ENCODE results near the gene TAGLN3.
"Not testable (repeated sequence)": the region's sequence is repeated elsewhere in the genome, so short reads cannot be mapped to it uniquely, and the experiment has no call there.

TAGLN3 gene

GRCh38 chr3:112010636-112011035, 11.9 kb downstream of the TAGLN3 start:
- no peak for DNase-seq (ENCODE audit: low spot score)

DNA sequence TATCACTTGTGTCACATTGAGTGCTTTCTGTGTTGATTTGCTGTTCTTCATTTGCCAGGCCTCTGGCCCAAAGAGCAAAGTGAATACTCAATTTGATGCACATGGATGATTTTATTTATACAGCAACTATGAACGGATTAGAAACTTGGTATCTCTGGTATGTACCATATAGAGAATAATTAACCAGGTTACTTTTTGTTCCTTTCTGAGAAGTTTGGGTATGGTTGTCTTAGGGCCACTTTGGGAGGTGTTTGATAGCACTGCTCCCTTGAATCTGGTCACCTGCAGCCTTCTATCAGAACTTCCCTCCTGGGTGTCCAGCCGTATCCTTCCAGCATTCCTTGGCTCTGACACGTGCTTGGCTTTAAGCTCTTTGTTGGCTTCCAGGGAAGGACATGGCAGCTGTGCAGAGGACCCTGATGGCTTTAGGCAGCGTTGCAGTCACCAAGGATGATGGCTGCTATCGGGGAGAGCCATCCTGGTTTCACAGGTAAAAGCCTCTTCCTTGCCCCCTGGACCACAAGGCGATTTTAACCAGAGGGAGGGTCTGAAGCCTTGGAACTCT, 12.7 kb downstream of the TAGLN3 start:
- no peak for DNase-seq (ENCODE audit: low spot score)

DNA sequence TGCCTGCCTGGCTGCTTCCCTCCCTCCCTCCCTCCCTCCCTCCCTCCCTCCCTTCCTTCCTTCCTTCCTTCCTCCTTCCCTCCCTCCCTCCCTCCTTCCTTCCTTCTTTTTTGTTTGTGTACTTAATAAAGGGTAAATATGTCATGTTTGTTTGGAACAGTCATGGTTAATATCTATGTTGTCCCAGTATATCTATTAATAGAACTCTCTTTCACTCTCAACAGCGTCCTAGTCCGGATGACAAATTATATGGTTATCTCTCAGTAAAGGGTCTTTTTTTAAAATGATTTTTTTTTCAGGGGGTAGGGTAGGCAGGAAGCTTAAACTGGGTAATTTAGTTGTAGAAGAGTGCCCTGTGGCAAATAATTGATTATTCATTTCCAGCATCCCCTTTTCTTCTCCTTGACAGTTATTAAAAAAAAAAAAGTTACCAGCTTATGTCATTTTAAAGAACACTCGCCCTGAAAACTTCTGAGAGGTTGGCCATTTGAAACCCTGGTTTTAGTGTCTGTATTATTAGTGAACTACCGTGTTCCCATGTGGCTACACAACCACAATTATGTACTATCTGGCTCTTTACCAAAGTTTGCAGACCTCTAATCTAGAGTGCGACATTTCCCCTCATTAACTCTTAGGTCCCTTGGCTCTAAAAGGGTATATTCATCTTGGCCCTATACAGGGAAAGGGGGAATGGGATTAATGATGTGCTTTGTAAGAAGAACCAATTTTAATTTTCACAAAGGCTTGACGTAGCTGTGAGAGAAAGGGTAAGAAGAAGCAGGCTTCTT, 13.7 kb downstream of the TAGLN3 start:
- DNase-seq (ENCODE audit: low spot score), result no peak

DNA sequence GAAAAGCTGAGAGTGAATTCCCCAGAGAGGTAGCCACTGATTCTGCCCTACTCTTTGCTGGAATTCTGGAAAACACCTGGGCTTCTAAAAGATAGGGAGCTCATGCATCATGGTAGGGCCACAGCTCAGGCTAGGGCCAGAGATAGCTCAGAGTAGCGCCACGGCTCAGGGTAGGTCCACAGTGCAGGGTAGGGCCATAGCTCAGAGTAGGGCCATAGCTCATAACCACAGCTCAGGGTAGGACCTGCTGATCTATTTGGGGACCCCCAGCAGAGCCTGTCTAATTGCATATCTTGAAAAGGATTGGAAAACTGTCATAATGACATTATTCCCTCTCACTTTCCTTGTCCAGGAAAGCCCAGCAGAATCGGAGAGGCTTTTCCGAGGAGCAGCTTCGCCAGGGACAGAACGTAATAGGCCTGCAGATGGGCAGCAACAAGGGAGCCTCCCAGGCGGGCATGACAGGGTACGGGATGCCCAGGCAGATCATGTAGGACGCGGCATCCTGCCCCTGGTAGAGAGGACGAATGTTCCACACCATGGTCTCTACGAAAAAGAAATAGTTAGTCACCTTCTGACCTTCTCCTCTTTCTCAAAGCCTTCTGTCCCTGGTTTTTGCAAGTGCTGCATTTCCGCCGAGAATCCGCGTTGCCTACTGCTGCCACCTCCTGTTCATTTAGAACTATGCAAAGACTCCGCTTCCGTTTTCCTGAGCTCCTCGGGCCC, 14.5 kb downstream of the TAGLN3 start:
- DNase-seq (ENCODE audit: low spot score), result peak; percentile 75

DNA sequence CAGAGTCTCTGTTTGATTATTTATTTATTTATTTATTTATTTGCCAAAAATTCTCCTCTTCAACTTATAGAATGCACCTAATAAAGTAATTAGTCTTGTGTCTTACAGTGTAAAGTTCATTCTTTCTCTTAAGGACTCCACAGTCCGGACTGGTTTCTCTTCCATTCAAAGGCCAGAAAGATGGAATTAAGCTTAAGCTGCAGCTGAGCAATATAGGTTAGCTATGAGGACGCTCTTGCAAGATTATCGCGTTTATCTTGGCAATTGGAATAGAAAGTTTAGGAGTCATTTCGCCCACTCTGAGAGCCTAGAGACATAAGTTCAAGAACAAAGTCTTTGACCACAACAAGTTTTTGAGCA, 15.0 kb downstream of the TAGLN3 start:
- DNase-seq (ENCODE audit: low spot score), result no peak

- DNase-seq (ENCODE audit: low spot score), result no peak
Observed at GRCh38 chr3:112017091-112017490, 18.4 kb downstream of the TAGLN3 start.

DNA sequence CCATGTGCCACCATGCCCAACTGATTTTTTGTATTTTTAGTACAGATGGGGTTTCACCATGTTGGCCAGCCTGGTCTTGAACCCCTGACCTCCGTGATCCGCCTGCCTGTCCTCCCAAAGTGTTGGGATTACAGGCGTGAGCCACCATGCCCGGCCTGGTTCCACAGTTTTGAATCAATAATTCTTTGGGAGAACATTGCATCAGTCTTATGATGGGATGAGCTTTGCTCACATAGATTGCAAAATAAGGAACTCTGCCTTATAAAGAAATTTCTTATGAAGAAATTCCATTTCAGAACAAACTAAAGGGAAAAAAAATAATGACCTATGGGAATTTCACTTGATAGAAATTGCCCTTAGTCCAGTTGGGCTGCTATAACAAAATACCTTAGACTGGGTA, 20.0 kb downstream of the TAGLN3 start:
- DNase-seq (ENCODE audit: low spot score), result no peak

DNA sequence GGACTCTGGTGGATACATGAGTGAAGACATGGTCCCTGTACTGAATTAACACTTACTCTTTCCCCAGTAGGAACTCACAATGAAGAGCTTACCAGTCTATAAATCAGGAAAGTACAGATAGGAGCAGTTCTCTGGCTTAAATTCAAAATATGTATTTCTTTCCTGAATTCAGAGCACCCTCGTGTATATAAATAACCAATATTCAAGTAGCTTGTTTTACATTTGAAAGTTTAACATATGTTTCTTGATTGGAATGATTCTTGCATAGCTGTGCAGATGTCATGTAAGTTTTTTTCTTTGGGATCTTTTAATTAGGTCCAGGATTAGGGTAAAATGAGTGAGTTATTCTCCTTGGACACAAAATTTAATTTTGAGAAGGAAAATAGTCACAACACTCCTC, 21.0 kb downstream of the TAGLN3 start:
- DNase-seq (ENCODE audit: low spot score), result no peak

DNA sequence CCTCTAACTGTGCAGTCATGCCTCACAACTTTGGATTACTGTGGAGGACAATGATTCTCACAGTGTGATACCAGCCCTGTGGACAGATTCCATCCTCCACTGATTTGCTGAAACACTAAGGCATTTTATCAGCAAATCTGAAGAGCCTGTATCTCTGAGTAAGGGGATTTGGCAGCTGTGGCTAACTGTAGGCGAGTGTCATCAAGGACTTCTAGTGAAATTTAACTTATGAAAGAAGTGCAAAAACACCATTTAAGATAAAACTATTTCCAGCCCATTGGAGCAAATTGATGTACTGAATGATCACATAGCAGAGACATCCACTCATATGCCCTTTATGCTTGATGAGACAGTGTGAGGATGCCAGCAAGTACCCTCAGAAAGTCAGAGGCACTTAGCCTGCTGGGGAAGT, 22.0 kb downstream of the TAGLN3 start:
- DNase-seq (ENCODE audit: low spot score), result no peak

DNA sequence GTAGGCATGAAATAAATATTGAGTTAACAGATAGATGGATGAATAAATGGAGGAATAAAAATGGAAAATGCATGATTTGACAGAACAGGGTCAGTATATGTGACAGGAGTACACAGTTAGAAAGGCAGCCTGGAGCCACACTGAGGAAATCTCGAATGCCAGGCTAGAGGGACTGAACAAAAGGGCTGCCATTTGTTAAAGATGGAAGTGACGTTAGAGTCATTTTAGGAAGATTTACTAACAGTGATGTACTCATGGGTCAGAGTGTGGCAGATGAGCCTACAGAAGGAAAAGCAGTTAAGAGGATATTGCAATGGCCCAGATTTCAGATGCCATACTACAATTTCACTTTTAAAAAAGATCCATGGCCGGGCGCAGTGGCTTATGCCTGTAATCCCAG, 28.4 kb downstream of the TAGLN3 start:
- DNase-seq (ENCODE audit: low spot score), result no peak

DNA sequence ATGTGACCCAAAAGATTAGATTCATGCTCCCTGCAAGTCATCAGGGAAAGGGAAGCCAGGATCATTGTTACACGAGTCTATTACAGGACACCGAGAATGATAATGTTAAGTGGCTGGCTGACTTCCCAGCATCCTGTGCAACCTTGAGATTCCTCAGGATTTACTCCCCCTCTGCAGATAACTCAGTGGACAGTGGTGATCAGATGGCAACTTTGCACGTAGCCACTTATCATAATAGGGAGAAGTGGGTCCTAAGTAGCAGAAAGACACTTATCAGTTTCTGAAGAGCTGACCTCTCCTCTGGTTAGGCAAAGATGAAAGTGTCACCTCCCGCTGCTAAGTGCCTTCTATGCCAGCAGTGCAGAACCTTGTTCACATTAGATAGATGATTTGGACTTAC, 29.1 kb downstream of the TAGLN3 start:
- DNase-seq (ENCODE audit: low spot score), result no peak

GRCh38 chr3:112030901-112031300, 32.2 kb downstream of the TAGLN3 start:
- DNase-seq (ENCODE audit: low spot score), result no peak

- no peak for DNase-seq (ENCODE audit: low spot score)
Observed at GRCh38 chr3:112032098-112032731, 33.5 kb downstream of the TAGLN3 start.

- DNase-seq (ENCODE audit: low spot score), result no peak
Observed at GRCh38 chr3:112034436-112034835, 35.7 kb downstream of the TAGLN3 start, which contains the start of gene TMPRSS7. Gene TMPRSS7, plus strand, starts transcription at chr3:112034736. Its CDS starts 110 bp downstream, at chr3:112034846.

- no peak for DNase-seq (ENCODE audit: low spot score)
Observed at GRCh38 chr3:112035241-112035640, 36.5 kb downstream of the TAGLN3 start.

- not testable (repeated sequence) for DNase-seq (ENCODE audit: low spot score)
Observed at GRCh38 chr3:112037194-112037593, 38.5 kb downstream of the TAGLN3 start.

DNA sequence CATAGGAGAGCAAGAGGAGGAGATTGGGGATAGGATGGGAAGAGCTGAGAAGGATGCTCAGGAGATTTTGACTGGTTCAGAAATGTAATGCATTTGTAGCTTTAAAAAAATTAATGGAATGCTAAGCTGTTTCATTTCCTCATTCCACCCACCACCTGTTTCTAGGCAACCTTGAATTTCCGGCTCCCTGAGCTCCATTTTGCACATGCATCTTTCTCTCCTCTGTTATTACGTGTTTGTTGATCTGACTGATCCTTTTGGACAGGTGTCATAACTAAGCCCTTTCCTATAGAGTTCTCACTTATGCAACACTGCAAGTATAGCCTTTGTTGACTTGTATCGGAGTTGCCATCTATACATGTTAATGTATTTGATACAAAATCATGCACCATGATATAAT, 40.1 kb downstream of the TAGLN3 start:
- no peak for DNase-seq (ENCODE audit: low spot score)

DNA sequence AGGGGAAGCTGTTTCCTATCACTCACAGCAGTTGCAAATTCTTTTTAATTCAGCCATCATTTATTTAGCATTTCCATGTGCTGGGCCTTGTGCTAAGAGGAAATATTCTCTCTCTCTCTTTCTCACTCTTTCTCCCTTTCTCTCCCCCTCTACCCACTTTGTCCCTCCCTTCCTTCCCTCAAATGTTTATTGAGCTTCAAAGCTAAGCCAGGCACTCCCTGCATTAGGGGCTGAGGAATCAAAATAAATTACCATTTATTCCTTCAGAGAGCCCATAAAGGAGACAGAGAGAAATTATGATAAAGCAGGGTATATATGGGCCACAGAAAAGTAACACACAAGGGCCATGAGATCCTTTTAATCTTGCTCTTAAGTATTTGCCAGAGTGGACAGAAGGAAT, 42.6 kb downstream of the TAGLN3 start:
- no peak for DNase-seq (ENCODE audit: low spot score)

- DNase-seq (ENCODE audit: low spot score), result peak; percentile 92
Observed at GRCh38 chr3:112042842-112043280, 44.1 kb downstream of the TAGLN3 start.

DNA sequence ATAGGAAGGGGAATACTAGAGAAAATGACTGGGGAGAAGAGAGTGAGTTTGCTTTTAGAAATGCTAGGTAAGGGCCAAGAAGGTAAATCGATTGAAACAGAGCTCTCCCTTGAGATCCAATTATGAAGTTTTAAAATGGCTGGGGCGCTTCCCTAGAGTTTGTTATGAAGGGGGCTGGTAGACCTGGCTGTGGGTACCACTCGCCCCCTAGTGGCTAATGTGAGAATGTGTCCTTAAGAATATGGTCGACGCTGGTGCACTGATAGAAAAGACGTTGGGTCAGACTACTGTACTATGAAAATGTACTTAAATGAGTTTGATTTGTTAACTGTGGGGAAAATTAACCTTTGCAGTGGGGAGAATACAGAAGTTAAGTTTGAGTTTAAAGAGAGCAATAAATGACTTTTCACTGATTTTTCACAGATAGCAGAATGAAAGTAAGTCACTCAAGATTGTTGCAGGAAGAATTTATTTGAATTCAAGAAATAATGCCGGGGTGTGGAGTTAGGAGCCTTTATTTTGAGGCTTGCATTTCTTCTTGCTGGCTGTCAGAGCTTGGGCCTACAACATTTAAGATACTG, 45.0 kb downstream of the TAGLN3 start:
- DNase-seq (ENCODE audit: low spot score), result peak; percentile 77

GRCh38 chr3:112046599-112046998, 47.9 kb downstream of the TAGLN3 start:
- DNase-seq (ENCODE audit: low spot score), result no peak

DNA sequence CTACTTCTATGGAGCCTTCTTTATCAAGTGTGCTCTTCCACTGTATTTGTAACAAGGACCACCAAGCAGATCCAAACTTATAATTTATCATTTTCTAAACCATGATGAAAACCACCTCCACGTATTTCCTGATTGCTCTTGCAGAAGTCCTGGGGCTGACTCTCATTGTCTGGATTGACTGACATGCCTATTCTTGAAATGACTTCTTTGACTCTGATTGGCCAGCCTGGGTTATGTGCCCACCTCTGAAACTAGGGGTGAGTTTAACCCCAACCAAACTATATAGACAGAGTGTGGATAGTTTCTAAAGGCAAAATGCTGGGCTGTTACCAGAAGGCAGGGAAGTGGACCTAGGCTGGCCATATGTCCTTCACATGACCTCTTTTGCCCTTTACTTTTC, 48.5 kb downstream of the TAGLN3 start:
- no peak for DNase-seq (ENCODE audit: low spot score)
